ENCODE results near the gene PPA1.
"Not testable (repeated sequence)": the region's sequence is repeated elsewhere in the genome, so short reads cannot be mapped to it uniquely, and the experiment has no call there.

PPA1 gene

DNA sequence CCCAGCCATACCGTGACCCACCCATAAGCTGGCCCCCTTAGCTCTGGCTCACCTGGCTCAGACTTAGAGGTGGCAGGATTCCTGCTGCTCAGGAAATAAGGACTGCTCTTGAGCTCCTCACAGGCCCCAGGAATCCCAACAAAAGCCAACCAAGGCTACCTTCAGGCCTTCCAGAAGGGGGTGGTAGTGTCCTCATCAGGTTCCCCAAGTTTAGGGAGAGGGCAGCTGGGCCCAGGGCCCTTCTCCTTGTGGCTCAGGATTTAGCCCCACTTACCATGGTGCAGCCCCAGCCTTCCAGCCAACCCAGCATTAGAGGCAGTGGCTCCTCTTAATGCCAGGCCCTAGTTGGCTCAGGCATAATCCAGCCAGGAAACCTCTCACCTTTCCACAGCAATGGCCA, 27.0 kb upstream of the PPA1 start:
- H3K36me3 Mint-ChIP-seq (ENCODE audit: low read depth): no peaks in the 10 kb centered on the region
- no peak overlapping the region for H3K27ac Mint-ChIP-seq
- peaks cover 15% of the 10 kb centered on the region for H3K9me3 Mint-ChIP-seq
- DNase-seq: no peak
- peaks cover 5% of the 10 kb centered on the region for H3K4me1 Mint-ChIP-seq
- TF ChIP-seq, protein P1, sequence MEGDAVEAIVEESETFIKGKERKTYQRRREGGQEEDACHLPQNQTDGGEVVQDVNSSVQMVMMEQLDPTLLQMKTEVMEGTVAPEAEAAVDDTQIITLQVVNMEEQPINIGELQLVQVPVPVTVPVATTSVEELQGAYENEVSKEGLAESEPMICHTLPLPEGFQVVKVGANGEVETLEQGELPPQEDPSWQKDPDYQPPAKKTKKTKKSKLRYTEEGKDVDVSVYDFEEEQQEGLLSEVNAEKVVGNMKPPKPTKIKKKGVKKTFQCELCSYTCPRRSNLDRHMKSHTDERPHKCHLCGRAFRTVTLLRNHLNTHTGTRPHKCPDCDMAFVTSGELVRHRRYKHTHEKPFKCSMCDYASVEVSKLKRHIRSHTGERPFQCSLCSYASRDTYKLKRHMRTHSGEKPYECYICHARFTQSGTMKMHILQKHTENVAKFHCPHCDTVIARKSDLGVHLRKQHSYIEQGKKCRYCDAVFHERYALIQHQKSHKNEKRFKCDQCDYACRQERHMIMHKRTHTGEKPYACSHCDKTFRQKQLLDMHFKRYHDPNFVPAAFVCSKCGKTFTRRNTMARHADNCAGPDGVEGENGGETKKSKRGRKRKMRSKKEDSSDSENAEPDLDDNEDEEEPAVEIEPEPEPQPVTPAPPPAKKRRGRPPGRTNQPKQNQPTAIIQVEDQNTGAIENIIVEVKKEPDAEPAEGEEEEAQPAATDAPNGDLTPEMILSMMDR (IDR thresholded peaks at IDR 0.05): no peak
- H3K27me3 Mint-ChIP-seq (ENCODE audit: low read depth, poor library complexity): peaks cover 28% of the 10 kb centered on the region
- H3K4me3 Mint-ChIP-seq: no peak overlapping the region

DNA sequence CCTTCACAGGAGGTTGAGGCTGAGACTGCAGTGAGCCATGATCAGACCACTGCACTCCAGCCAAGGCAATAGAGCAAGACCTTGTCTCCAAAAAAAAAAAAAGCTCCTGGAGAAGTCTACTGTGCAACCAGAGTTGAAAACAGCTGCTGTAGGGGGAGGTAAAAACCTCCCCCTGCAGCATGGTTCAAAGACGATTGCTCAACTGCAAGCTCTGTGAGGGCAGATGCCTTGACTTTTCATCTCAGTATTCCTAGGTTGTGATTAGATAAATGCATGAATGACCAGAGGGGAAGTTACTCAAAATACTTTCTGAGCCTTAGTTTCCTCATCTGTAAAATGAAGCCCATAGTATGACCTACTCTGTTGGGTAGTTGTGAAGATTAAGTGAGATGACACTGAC, 25.0 kb upstream of the PPA1 start:
- H3K4me1 Mint-ChIP-seq: peaks cover 14% of the 10 kb centered on the region
- no peak for DNase-seq
- peaks cover 15% of the 10 kb centered on the region for H3K9me3 Mint-ChIP-seq
- no peak overlapping the region for H3K27ac Mint-ChIP-seq
- TF ChIP-seq, protein P1 (IDR thresholded peaks at IDR 0.05): no peak
- H3K4me3 Mint-ChIP-seq: no peak overlapping the region
- peaks cover 20% of the 10 kb centered on the region for H3K27me3 Mint-ChIP-seq (ENCODE audit: low read depth, poor library complexity)
- no peaks in the 10 kb centered on the region for H3K36me3 Mint-ChIP-seq (ENCODE audit: low read depth)

DNA sequence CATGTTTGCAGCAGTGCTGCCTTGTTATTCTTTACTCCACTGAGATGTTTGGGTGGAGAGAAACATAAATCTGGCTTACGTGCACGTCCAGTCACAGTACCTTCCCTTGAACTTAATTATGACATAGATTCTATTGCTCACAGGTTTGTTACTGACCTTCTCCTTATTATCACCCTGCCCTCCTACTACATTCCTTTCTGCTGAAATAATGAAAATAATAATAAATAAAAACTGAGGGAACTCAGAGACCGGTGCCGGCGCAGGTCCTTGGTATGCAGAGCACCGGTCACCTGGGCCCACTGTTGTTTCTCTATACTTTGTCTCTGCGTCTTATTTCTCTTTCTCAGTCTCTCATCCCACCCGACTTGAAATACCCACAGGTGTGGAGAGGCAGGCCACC, 24.6 kb upstream of the PPA1 start:
- not testable (repeated sequence) for H3K36me3 Mint-ChIP-seq (ENCODE audit: low read depth); H3K27ac Mint-ChIP-seq; DNase-seq; H3K4me3 Mint-ChIP-seq
- H3K27me3 Mint-ChIP-seq (ENCODE audit: low read depth, poor library complexity): peaks cover 22% of the 10 kb centered on the region
- H3K4me1 Mint-ChIP-seq: peaks cover 14% of the 10 kb centered on the region
- peaks cover 17% of the 10 kb centered on the region for H3K9me3 Mint-ChIP-seq

DNA sequence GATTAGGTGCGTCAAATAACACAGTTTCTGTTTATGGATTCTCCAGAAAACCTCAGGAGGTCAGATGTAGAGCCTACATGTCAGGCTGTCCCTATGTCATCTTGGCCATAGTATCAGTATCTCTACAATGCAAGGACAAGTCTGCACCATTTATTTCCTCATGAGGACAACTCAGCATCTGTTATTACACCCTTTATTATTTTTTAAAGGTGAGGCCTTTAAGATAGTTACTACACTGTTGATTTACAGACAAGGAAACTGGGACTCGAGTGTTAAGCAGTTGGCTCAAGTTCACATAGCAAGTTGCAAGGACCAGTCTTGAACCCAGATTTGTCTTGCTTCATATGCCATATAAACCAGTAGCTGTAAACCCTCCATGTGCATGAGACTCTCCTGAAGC, 23.2 kb upstream of the PPA1 start:
- Mint-ChIP-seq H3K27me3 (ENCODE audit: low read depth, poor library complexity) (peaks cover 30% of the 10 kb centered on the region), H3K4me1 (peaks cover 14% of the 10 kb centered on the region), H3K27ac (no peak overlapping the region), H3K4me3 (no peak overlapping the region), H3K9me3 (peaks cover 20% of the 10 kb centered on the region), H3K36me3 (ENCODE audit: low read depth) (no peaks in the 10 kb centered on the region)
- TF ChIP-seq, protein P1 (IDR thresholded peaks at IDR 0.05): no peak
- no peak for DNase-seq

DNA sequence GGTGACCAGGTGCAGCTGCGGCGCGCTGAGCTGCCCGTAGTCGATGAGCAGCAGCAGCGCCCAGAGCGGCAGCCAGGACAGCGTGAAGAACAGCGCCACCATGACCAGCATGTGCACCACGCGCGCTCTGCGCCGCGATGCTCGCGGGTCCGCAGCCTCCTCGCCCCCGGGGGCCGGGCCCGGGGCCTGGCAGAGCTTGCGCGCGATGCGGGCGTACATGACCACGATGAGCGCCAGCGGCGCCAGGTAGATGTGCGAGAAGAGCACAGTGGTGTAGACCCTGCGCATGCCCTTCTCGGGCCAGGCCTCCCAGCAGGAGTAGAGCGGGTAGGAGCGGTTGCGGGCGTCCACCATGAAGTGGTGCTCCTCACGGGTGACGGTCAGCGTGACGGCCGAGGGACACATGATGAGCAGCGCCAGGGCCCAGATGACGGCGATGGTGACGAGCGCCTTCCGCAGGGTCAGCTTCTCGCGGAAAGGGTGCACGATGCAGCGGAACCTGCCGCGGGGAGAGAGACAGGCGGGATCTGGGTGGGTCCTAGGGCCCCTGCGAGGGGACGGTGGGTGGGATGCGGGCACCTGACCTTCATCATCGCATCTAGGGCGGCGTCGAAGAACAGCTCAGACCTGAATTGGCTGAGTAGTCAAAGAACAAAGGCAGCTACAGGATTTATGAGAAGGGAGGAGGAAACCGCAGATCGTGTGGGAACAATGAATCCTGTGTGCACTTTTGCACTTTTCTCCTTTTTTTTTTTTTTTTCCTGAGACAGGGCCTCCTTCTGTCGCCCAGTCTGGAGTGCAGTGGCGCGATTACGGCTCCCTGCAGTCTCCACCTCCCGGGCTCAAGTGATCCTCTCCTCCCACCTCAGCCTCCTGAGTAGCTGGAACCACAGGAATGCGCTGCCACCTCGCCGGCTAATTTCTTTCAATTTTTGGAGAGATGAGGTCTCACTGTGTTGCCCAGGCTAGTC, 22.4 kb upstream of the PPA1 start:
- DNase-seq: no peak
- H3K9me3 Mint-ChIP-seq: peaks cover 24% of the 10 kb centered on the region
- peaks cover 14% of the 10 kb centered on the region for H3K4me1 Mint-ChIP-seq
- no peaks in the 10 kb centered on the region for H3K36me3 Mint-ChIP-seq (ENCODE audit: low read depth)
- no peak overlapping the region for H3K27ac Mint-ChIP-seq
- peaks cover 30% of the 10 kb centered on the region for H3K27me3 Mint-ChIP-seq (ENCODE audit: low read depth, poor library complexity)
- TF ChIP-seq, protein P1 (IDR thresholded peaks at IDR 0.05): no peak
- no peak overlapping the region for H3K4me3 Mint-ChIP-seq

DNA sequence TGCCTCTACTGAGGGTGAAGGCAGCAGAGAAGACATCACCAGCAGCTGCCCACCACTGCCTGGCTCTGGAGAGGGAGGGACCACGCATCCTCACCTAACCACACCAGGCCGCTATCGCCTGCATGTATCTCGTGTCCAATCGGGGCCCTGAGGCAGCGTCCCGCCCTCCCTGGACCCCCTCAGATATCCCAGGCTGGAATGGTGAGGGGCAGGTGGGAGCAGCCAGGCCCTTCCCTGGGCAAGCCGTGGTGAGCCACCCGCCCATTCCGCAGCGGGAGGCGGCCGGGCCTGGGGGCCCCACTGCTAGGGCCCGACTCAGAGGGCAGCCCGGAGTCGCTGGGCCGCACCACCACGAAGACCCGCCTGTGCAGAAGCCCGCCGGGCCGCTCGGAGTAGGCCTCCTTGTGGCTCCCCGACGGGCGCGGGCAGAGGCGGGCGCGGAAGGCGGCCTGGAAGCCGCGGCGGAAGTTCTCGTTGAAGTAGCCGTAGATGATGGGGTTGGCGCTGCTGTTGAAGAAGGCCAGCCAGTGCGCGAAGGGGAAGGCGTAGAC, 21.6 kb upstream of the PPA1 start:
- H3K36me3 Mint-ChIP-seq (ENCODE audit: low read depth): no peaks in the 10 kb centered on the region
- no peak overlapping the region for H3K4me3 Mint-ChIP-seq
- H3K9me3 Mint-ChIP-seq: peaks cover 31% of the 10 kb centered on the region

More for the DNA sequence above, 21.6 kb upstream of the PPA1 start:
- Mint-ChIP-seq H3K27me3 (ENCODE audit: low read depth, poor library complexity) (peaks cover 28% of the 10 kb centered on the region), H3K27ac (no peak overlapping the region), H3K4me1 (peaks cover 14% of the 10 kb centered on the region)
- DNase-seq: no peak
- TF ChIP-seq, protein P1 (IDR thresholded peaks at IDR 0.05): no peak
